Stimulated activated CD8-positive, alpha-beta memory T cell treated with anti-CD3 and anti-CD28 coated beads, Interleukin-2, amount 100 ng/mL, for 48 hours (primary cell): ENCODE results near the gene TUBA4A.
A peak's percentile ranks its signal among the peaks of the same experiment; 100 is the strongest.
"Not testable (repeated sequence)": the region's sequence is repeated elsewhere in the genome, so short reads cannot be mapped to it uniquely, and the experiment has no call there.

ENCODE experiments used
- DNase-seq, 2 donors: peaks; one replicate each; pipeline ENCODE4 v3.0.0-alpha.2; 2020; ENCODE audit warnings: low read depth in 2 of 2

Gene TUBA4A

DNA sequence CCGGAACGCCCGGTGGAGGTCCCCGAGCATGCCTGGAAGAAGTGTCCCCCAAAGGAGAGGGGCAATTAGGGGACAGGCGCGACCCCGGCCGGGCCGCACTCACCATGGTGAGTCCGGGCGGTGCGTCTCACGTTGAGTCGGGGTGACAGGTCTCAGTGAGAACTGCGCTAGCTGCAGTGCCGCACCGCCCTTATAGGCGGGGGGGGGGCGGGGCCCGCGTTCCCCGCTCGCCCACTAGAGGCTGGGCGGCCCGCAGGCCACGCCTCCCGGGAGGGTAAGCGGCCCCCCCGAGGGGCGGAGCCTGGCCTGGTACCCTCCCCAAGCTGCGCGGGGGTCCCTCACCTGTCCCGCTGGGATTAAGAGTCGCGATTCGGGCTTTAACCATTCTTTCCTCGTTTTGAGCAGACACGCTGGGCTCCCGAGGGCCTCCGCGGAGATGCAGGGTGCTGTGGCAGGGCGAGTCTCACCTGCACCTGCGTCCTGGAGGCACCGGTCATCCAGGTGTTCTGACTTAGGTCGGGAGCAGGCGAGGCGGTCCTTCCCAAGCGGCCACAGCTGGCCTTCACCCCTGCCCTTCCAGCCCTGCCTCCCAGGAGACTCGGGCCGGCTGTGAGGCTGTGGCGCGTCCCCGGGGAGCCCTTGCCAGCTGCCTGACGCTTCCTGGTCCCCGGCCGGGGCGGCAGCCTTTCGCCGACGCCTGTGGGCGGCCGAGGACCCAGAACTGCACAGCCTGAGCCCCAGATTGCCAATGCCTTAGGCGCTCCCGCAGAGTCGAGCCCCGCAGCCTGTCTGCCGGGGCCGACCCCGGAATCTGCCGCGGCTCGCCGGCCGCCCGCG is at the start of gene TUBA4A:
Gene TUBA4A, minus strand, starts transcription at position 166 of the 837 bp plus-strand sequence. Its CDS starts 60 bp downstream, at position 106.
- DNase-seq = peak; percentile 85 to 86

DNA sequence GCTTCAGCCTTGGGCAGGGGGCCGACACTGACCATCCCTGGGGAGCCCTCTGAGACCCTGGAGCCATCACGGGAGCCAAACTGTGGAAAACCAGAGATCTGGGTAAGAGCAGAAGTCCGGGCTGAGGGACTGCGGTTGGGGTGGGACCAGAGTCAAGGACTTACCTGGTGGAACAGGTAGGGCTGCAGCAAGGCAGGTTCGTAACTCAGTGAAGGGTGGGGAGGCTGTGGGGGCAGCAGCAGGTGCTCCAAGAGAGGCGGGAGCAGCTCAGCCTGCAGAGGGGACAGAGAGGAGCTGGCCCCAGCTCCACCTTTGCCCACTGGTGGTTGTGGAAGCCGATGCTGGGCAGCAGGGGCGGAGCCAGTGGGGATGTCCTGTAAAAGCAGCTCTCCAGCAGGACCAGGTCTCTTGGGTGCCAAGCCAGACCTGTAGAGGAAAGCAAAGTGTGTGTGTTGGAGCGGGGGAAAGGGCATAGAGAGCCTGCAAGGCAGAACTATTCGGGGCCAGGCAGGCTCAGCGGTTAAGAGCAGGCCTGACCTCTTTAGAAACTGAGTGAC is 48.8 kb upstream of the TUBA4A start:
- DNase-seq = no peak

DNA sequence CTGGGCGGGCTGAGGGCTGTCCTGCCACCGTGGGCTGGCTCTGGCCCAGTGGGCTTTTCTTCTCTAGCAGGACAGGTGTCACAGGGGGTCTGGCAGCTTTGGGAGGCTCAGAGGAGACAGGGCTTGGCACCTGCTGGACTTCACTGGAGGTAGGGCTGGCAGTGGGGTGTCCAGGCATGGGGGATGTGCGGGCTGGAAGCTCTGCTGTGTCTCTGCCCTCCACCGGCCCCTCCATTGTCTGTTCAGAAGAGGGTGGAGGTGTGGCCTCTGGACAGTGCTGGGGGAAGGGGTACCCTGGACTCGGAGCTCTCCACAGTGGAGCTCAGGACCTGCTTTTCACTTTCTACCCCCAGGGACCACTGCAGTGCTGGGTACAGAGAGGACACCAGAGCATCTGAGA is 46.3 kb upstream of the TUBA4A start:
- no peak for DNase-seq

DNA sequence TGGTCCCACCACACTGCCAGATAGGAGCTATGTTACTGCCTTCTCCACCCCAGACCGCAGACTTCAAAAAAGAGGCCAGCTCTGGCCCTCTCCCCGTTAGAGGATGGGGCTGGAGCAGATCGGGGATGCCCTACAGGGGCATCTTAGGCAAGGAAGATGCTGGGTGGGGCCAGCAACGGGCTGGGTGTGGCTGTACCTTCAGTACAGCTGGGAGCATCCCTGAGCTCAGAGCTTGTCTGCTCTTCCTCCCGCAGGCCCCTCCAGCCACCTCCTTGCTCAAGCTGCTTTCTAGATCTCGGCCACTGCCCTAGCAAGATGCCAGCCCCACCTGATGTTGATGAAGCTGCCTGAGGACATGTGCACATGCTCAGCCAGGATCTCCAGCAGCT is 45.6 kb upstream of the TUBA4A start:
- DNase-seq = no peak

DNA sequence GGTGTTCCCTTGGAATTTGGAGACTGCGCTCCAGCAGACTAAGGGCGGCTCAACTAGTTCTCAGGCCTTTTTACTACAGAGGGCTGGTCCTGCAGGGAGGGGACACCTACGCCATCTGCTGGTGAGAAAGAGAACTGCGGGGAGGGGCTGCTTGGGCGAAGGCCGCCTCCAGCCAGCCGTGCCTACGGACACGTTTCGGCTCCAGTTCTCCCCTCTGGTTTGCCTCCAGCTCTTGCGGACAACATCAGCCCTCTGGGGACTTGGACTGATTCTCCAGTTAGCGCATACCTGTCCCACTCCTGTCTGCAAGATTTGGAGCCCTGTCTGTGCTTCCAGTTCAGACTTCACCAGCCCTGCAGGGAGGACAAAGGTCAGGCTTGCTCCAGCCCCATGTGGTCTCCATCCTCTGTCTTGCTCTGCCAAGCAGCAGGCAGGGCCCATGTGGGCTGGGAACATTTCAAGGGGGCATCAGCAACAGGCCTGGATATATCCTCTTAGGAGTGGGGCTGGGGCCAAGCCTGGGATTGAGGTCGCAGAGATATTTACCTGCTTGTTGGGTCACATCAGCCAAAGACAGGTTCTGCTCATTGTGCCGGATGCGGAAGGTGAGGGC is 45.1 kb upstream of the TUBA4A start:
- DNase-seq = peak; percentile 79 to 88

DNA sequence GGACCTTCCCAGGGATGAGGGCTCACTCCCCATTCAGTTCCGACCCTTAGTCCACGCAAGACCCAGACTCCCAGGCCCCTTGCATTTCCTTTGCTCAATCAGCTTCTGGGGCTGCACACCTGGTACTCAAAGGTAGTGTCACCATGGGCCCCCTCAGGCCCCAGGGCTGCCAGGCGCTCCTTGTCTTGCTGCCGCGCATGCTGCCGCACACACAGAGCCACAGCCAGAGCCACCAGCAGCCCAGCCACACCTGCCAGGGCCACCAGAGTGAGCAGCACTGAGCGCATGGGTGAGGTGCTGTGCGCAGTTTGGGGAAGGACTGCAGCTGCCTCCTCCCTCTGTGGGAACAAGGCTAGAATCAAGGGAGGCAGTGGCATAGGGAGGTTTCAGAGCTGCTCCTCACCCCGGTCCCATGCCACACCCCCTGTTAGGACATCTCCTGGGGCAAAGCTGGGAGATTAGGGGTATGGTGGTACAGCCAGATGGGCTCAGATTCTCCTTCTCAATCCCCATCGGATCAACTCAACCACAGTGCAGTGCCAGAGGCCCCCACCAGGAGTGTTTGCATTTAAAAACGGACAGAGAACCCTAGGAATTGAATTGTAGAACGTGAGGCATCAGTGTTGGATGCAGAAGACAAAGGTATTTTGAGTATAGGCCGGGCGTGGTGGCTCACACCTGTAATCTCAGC is 44.2 kb upstream of the TUBA4A start:
- DNase-seq = no peak

DNA sequence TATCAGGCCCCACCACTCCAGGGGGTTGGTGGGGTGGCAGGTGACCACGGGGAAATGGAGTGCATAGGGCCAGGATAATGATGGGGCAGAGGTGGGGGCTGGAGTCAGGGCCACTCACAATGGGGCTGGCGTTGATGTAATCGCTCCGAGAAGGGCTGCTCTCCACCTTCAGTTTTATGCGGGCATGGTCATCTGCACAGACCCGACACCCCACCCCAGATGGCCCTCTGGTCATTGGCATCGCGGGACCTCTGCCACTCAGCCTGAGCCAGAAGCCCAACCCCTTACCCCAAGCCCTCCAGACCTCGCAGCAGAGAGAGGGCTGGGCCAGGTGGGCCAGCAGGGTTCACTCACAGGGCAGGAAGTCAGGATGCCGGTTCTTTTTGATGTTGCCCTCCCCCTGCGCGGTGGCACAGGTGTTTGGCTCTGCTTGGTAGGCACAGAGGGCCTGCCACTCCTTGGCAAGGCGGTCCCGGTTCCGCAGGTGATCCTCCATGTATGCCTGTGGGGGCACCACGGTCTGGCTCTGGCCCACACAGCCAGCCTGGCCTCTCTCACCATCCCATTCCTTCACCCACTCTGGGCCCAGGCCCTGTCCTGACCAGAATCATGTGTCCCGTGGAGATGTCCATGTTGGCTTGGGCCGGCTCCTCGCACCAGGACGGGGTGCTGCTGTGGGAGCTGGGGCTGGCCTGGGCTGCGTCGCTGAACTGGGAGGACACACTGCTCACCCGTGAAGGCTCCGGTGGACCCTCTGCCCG is 43.1 kb upstream of the TUBA4A start:
- no peak for DNase-seq

DNA sequence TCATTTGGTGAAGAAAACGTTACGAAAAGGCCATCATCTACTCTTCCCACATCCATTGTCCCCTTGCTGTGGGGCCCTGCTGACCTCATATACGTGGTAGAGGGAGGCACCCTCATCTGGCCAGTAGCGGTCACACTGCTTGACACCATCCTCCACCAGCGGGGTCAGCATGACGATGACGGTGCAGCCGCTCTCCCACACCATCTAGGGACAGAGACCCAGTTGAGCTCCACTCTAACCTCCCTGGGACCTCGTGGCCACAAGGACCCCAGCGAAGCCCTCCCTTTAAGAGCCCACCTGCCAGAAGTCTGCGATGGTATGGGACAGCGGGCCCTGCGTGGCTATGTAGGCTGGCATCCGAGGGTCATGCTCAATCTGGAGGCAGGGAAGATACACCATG is 42.4 kb upstream of the TUBA4A start:
- no peak for DNase-seq

DNA sequence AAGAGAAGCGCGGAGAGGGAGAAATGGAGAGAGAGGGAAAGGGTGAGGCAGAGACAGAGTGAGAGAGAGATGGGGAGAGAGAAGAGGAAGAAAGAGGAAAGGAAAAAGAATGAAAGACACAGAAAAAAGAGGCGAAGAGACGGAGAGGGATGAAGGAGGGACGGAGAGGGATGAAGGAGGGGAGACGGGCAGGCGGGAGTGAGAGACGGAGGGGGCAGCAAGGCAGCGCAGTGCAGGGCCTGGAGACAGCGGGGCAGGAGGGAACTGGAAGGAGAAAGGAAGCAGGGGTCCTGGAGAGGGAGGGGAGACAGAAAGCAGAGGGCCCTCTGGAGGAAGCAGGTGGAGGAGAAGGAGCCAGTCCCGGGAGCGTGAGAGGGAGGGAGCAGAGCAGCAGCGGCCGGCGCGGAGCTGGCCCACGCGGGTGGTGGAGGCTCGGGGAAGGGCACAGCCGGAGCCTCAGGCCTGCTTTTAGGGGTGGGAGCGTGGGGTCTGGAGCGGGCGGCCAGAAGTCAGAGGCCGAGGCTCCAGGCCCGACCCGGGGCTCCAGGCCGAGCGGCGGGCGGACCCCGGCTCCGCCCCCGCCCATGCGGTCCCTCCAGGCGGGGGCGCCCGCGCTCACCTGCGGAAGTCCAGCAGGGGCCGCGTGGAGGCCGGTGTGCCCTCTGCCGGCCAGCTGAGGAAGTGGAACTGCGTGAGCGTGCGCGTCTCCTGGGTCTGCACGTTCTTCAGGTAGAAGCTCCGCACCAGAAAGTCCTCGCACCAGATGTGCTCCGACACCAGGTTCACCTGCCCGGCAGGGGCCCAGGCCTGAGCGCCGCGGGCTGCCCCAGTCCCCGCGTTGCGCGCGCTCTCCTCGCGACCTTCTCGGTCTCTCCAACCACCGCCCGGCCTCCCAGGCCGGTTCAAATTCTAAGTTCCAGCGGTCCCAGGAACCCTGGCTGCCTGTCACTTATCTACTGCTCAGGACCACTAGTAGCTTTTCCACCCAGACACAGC is 40.9 kb upstream of the TUBA4A start:
- DNase-seq = peak; percentile 82 to 84

DNA sequence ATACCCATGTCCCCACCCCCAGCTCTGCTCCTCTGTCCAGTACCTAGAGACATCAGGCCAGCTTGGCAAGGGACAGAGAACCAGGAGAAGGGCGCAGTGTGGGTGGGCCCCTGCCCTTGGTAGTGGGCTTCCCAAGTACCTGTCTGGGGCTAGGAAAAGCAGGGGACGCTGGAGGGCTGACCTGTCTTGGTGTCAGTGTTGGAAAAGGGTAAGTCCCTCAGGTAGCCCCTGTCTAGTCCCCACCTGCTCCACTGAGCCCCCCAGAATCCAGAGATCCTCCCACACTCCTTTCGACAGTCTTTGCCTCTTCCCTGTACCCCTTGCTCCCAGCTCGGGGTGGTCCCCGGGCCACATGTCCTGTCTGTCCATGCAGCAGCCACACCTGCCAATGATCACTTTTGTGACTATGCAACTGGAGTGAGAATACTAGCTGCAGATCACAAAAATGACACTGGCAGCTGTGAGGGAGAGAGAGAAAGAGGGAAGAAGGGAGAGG is 40.1 kb upstream of the TUBA4A start:
- no peak for DNase-seq

DNA sequence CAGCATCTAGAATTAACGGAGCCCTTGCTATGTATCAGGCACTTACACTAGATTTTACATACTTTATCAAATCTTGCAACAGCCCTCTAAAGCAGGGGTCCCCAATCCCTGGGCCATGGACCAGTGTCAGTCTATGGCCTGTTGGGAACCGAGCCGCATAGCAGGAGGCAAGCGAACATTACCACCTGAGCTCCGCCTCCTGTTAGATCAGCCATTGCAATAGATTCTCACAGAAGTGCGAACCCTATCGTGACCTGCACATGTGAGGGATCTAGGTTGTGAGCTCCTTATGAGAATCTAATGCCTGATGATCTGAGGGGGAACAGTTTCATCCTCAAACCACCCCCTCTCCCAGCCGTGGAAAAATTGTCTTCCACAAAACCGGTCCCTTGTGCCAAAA is 38.9 kb upstream of the TUBA4A start:
- DNase-seq = no peak

DNA sequence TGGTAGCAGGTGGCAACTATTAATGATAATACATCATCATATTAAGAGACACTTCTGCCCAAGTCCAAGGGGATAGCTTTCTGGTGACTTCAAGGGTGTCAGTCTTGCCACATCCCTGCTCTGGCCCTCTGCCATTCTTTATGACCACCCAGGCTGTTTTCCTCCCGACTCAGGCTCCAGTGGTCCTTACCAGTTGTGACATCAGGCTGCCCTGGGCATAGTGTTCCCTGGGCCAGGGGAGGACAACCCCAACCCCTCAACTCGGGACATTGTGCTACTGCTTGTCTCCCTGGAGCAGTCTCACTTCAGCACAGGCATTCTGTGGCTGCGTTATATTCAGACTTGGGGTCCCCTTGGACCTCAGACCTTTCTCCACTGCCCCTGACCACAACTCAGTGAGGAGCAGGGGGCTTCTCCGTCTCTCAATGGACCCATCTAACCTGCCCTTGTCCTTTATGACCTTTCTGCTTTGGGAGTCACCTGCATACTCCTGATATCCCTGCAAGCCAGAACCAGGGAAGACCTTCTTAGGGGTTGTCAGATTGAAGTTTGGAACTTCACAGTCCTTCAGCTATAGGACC is 38.3 kb upstream of the TUBA4A start:
- no peak for DNase-seq

DNA sequence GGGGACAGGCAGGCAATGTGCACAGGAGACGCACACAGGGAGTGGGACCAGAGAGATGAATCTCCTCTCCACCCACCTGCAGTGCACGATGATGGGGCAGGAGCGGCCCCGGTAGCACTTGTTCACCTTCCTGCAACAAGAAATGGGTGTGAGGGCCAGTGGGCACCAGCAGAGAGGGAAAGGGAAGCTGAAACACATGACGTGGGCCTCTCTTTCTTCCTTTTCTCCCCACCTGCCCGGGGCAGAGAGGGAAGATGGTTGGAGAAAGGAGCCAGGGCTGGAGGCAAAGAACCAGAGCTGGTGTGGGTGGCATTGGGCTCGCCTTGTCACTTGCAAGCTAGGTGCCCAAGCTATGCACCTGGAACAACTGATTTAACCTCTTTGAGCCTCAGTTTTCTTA is 37.7 kb upstream of the TUBA4A start:
- DNase-seq = no peak

DNA sequence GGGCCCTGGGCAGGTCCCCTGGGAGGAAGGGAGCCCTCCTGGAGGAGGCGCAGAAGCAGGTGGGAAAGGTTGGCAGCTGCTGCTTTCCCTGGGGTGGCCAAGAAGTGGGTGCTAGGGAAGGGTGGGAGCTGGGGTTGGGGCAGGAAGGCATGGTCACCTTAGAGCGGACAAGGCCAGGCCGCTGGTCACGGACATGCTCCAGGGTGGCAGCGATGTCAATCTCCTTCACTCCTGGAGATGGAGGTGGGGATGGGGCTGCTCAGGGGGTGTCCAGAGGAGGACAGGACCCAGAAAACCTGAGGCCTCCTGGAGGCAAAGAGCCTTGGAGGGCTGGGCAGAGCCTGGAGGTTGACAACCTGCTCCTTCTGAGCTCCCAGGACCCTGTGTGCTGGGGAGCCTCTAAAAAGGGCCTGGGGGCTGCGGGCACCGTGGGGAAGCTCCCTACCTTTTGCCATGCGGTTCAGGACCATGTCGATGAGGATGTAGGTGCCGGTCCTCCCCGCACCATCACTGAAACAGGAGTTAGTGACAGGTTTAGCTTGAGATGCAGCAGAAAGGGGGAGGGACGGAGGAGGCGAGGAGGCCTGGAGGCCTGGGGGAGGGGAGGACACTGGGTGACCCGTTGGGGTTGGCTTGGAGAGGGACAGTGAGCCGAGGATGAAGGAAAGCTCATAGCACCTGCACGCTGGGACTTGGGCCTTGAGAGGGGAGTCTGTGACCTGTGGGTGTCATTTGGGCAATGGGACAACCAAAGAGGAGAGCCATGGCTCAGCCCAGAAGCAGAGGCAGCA is 36.9 kb upstream of the TUBA4A start:
- no peak for DNase-seq

DNA sequence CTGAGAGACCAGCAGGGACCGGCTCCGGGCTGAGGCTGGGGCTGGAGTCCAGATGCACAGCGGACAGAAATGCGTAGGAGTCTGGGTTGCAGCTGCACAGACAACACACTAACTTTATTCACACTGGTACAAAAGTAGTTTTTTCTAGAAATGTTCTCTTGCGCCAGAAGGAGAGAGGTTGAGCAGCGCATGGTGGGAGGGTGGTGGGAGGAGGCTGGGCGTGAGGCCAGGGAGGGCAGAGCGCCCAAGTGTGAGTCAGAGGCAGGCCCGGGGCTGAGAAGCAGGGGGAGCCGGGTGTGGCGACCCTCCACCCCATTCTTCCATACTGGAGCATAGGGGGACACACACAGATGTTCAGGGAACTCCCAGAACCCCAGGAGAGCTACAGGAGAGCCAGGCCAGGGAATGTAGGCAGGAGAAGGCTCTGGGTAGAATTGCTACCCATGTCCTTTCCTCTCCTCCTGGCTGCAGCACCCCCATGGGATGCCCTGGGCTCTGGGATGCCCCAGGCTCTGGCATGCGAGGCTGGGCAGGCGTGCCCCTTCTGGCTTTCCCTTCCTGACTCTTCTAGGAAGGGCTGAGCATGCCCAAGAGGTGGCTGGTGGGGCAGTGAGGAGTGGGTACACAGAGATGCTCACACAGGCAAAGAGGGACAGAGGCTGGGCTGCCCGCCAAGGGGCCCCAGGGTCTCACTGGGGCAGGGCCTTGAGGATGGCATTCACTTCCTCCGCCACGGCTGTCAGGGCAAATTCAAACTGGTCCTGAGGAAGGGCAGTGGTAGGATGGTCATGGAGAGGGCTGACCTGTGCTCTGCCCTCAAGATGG is 36.0 kb upstream of the TUBA4A start:
- DNase-seq = no peak

DNA sequence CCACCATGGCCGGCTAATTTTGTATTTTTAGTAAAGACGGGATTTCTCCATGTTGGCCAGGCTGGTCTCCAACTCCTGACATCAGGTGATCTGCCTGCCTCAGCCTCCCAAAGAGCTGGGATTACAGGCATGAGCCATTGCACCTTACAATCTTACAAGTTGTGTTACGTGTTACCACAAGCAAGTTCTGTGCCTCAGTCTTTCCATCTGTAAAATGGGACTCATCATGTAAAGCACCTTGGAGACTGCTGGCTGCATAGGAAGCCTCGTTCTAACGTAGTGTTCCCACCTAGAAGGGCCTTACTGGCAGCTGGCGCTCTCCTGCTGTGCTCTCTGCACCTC is 35.4 kb upstream of the TUBA4A start:
- no peak for DNase-seq

DNA sequence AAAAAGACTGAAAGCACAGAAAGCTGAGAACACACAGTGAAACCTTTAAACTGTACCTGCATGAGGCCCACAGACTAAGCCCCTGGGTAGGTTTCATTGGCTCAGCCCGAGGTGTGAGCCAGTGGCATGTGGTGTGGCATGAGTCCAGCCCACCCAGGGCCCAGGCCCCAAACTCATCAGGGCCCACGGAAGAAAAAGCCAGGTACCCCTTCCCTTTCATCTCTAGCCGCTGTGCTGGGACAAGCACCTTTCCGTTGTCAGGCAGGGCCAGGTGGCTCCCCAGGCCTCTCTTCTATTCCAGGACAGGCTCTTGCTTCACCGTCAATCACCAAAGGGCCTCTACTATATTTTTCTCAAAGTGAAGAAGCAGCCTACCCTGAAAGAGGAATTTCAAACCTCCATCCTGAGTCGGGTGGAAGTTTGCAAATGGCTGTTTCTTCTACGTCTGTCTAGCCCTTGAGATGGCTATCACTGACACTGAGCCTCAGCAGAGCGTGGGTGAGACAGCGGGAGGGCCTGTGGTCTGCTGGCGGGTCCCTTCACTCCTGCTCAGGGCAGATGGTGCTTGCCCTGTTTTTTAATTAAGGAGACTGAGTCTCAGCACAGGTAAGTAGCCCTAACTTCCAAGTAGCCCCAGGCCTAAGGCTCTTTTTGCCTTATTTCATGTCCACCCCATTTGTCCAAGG is 34.0 kb upstream of the TUBA4A start:
- no peak for DNase-seq

DNA sequence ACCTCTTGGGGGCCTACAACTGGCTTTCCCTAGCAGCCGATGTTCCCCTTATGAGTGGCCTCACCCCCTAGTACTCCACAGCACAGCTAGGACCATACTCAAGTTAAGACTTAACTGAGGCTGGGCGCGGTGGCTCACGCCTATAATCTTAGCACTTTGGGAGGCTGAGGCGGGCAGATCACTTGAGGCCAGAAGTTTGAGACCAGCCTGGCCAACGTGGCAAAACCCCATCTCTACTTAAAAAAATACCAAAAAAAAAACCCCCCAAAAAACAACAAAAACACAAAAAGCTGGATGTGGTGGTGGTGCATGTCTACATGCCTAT is 33.4 kb upstream of the TUBA4A start:
- DNase-seq = not testable (repeated sequence)
